IPS-20b (cell line): ENCODE measurements around the gene FHIT.

ENCODE experiments used
- H3K27ac ChIP-seq: one replicate; pipeline ENCODE4 v1.5.1; 2013; ENCODE audit warnings: low read length
- H3K27me3 ChIP-seq: 2 replicates; pipeline ENCODE4 v1.6.1; 2013; ENCODE audit warnings: mild to moderate bottlenecking, low read length, inconsistent platforms; ENCODE audit not compliant: insufficient read depth
- H3K36me3 ChIP-seq: 2 replicates; pipeline ENCODE4 v1.6.1; 2013; ENCODE audit warnings: low read depth, mild to moderate bottlenecking, inconsistent platforms, low read length, moderate library complexity; ENCODE audit not compliant: insufficient read depth
- H3K4me1 ChIP-seq: 2 replicates; pipeline ENCODE4 v1.6.1; 2013; ENCODE audit warnings: mild to moderate bottlenecking, control low read depth, inconsistent platforms, low read length, moderate library complexity; ENCODE audit not compliant: insufficient read depth
- H3K4me3 ChIP-seq: 2 replicates; pipeline ENCODE4 v1.5.1; 2013; ENCODE audit warnings: mild to moderate bottlenecking, low read length, inconsistent platforms
- H3K9ac ChIP-seq: 2 replicates; pipeline ENCODE4 v1.6.1; 2013; ENCODE audit warnings: low read depth, mild to moderate bottlenecking, inconsistent platforms, low read length, moderate library complexity
- H3K9me3 ChIP-seq: 2 replicates; pipeline ENCODE4 v1.6.1; 2013; ENCODE audit warnings: mild to moderate bottlenecking, low read depth, low read length, inconsistent platforms; ENCODE audit not compliant: insufficient read depth

FHIT gene

GRCh38 chr3:61169621-61170251 is 81.5 kb downstream of the FHIT start:
- H3K27ac ChIP-seq = no peak overlapping the region

GRCh38 chr3:61168286-61168685 is 83.0 kb downstream of the FHIT start:
- Histone ChIP-seq H3K9me3 (no peaks in the 10 kb centered on the region; the same call in 1 of the 2 replicates), H3K4me3 (no peak overlapping the region), H3K9ac (no peak overlapping the region), H3K36me3 (no peaks in the 10 kb centered on the region), H3K27ac (no peak overlapping the region), H3K4me1 (no peaks in the 10 kb centered on the region; the same call in none of the 2 replicates), H3K27me3 (no peaks in the 10 kb centered on the region)

More at GRCh38 chr3:61169621-61170251, 81.5 kb downstream of the FHIT start:
- H3K4me1 ChIP-seq = no peaks in the 10 kb centered on the region; the same call in none of the 2 replicates
- no peaks in the 10 kb centered on the region; the same call in 1 of the 2 replicates for H3K9me3 ChIP-seq
- no peak overlapping the region for H3K4me3 ChIP-seq
- H3K36me3 ChIP-seq = no peaks in the 10 kb centered on the region
- no peak overlapping the region for H3K9ac ChIP-seq
- no peaks in the 10 kb centered on the region for H3K27me3 ChIP-seq

- Histone ChIP-seq H3K4me3 (no peak overlapping the region), H3K36me3 (no peaks in the 10 kb centered on the region), H3K9me3 (no peaks in the 10 kb centered on the region; the same call in 1 of the 2 replicates), H3K27ac (no peak overlapping the region), H3K4me1 (peaks cover 6% of the 10 kb centered on the region; the same call in 1 of the 2 replicates), H3K27me3 (no peaks in the 10 kb centered on the region), H3K9ac (no peak overlapping the region)
These were observed 88.3 kb downstream of the FHIT start for GRCh38 chr3:61162965-61163364.

- Histone ChIP-seq H3K36me3 (no peaks in the 10 kb centered on the region), H3K27ac (no peak overlapping the region), H3K27me3 (no peaks in the 10 kb centered on the region), H3K9ac (no peak overlapping the region), H3K9me3 (no peaks in the 10 kb centered on the region), H3K4me3 (no peak overlapping the region), H3K4me1 (peaks cover 6% of the 10 kb centered on the region; the same call in 1 of the 2 replicates)
These were observed 92.6 kb downstream of the FHIT start for GRCh38 chr3:61158667-61159066.

GRCh38 chr3:61158216-61158615 is 93.0 kb downstream of the FHIT start:
- Histone ChIP-seq H3K4me3 (no peak overlapping the region), H3K9ac (no peak overlapping the region), H3K9me3 (no peaks in the 10 kb centered on the region), H3K27me3 (no peaks in the 10 kb centered on the region), H3K4me1 (peaks cover 6% of the 10 kb centered on the region; the same call in 1 of the 2 replicates), H3K27ac (no peak overlapping the region), H3K36me3 (no peaks in the 10 kb centered on the region)

GRCh38 chr3:61157414-61157813 is 93.8 kb downstream of the FHIT start:
- no peak overlapping the region for H3K9ac ChIP-seq
- no peaks in the 10 kb centered on the region for H3K27me3 ChIP-seq
- no peak overlapping the region for H3K4me3 ChIP-seq

GRCh38 chr3:61155701-61156292 is 95.5 kb downstream of the FHIT start:
- Histone ChIP-seq H3K36me3 (no peaks in the 10 kb centered on the region), H3K9me3 (no peaks in the 10 kb centered on the region), H3K9ac (no peak overlapping the region), H3K4me3 (no peak overlapping the region), H3K27me3 (no peaks in the 10 kb centered on the region), H3K27ac (no peak overlapping the region), H3K4me1 (peaks cover 6% of the 10 kb centered on the region; the same call in 1 of the 2 replicates)

More at GRCh38 chr3:61157414-61157813, 93.8 kb downstream of the FHIT start:
- Histone ChIP-seq H3K4me1 (peaks cover 6% of the 10 kb centered on the region; the same call in 1 of the 2 replicates), H3K36me3 (no peaks in the 10 kb centered on the region), H3K9me3 (no peaks in the 10 kb centered on the region), H3K27ac (no peak overlapping the region)

GRCh38 chr3:61154457-61155198 is 96.6 kb downstream of the FHIT start:
- Histone ChIP-seq H3K36me3 (no peaks in the 10 kb centered on the region), H3K9ac (no peak overlapping the region), H3K27ac (no peak overlapping the region)

GRCh38 chr3:61152071-61152470 is 99.2 kb downstream of the FHIT start:
- Histone ChIP-seq H3K4me3 (no peak overlapping the region), H3K9me3 (no peaks in the 10 kb centered on the region), H3K4me1 (no peaks in the 10 kb centered on the region), H3K27me3 (no peaks in the 10 kb centered on the region), H3K9ac (no peak overlapping the region), H3K27ac (no peak overlapping the region), H3K36me3 (no peaks in the 10 kb centered on the region)

More at GRCh38 chr3:61154457-61155198, 96.6 kb downstream of the FHIT start:
- Histone ChIP-seq H3K27me3 (no peaks in the 10 kb centered on the region), H3K9me3 (no peaks in the 10 kb centered on the region), H3K4me1 (no peaks in the 10 kb centered on the region), H3K4me3 (no peak overlapping the region)

- H3K9ac ChIP-seq = no peak overlapping the region
- H3K36me3 ChIP-seq = no peaks in the 10 kb centered on the region
- no peaks in the 10 kb centered on the region for H3K9me3 ChIP-seq
- H3K27ac ChIP-seq = no peak overlapping the region
- H3K4me3 ChIP-seq = no peak overlapping the region
- H3K4me1 ChIP-seq = no peaks in the 10 kb centered on the region
- no peaks in the 10 kb centered on the region for H3K27me3 ChIP-seq
These were observed 102.0 kb downstream of the FHIT start for GRCh38 chr3:61149236-61149635.

- H3K27me3 ChIP-seq = no peaks in the 10 kb centered on the region
- no peaks in the 10 kb centered on the region for H3K9me3 ChIP-seq
- H3K4me3 ChIP-seq = no peak overlapping the region
- H3K36me3 ChIP-seq = no peaks in the 10 kb centered on the region
- H3K27ac ChIP-seq = no peak overlapping the region
- no peak overlapping the region for H3K9ac ChIP-seq
- peaks cover 9% of the 10 kb centered on the region; the same call in 1 of the 2 replicates for H3K4me1 ChIP-seq
These were observed 105.0 kb downstream of the FHIT start for GRCh38 chr3:61146010-61146890.
